GM21576 (cell line): ENCODE measurements around the gene CATSPERZ.
A peak's percentile ranks its signal among the peaks of the same experiment; 100 is the strongest.

Experiments
- ATAC-seq: cut with Tn5 transposase; IDR thresholded peaks from one replicate; pipeline ENCODE4 v1.9.1; 2021; ENCODE audit warnings: mild to moderate bottlenecking, moderate library complexity; ENCODE audit not compliant: unreplicated experiment

CATSPERZ gene, protein sequence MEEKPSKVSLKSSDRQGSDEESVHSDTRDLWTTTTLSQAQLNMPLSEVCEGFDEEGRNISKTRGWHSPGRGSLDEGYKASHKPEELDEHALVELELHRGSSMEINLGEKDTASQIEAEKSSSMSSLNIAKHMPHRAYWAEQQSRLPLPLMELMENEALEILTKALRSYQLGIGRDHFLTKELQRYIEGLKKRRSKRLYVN

DNA sequence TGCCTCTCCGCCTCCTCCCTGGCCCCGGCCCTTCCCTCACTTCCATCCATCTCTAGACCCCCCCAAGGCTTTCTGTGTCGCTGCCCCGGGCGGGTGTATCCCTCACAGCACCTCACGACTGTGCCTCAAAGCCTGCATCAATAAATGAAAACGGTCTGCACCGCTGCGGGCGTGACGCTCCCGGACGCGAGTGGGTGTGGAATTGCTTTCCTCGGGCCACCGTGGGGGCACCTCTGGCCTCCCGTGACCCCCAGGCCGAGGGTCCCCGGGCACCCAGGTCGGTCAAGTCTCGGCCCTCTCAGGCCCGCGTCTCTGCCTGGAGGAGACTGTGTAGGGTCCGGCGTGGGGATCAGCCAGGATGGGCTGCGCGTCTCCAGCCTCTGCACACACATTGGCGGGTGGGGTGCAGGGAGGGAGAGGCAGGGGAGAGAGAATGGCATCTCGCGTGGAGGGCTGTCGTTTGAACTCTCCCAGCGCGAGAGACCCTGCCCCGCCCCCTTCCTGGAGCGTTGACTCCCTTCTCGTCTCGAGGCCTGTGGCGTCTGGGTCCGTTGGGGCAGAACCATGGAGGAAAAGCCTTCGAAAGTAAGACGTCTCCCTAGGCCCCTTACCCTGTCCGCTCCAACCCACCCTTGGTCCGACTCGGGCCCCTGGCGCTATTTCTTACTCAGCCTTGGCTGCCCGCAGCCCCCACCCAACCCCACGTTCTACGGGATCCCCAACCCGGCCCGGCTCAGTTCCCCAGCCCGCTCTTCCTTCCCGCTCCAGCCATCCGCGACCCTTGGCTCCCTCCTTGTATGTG lies at the start of gene CATSPERZ:
Gene CATSPERZ, plus strand, starts transcription at position 512 of the 802 bp plus-strand sequence. Its CDS starts 53 bp downstream, at position 565.
- no peak for ATAC-seq

- no peak for ATAC-seq
These were observed 49.6 kb upstream of the CATSPERZ start for GRCh38 chr11:64250415-64251015.

DNA sequence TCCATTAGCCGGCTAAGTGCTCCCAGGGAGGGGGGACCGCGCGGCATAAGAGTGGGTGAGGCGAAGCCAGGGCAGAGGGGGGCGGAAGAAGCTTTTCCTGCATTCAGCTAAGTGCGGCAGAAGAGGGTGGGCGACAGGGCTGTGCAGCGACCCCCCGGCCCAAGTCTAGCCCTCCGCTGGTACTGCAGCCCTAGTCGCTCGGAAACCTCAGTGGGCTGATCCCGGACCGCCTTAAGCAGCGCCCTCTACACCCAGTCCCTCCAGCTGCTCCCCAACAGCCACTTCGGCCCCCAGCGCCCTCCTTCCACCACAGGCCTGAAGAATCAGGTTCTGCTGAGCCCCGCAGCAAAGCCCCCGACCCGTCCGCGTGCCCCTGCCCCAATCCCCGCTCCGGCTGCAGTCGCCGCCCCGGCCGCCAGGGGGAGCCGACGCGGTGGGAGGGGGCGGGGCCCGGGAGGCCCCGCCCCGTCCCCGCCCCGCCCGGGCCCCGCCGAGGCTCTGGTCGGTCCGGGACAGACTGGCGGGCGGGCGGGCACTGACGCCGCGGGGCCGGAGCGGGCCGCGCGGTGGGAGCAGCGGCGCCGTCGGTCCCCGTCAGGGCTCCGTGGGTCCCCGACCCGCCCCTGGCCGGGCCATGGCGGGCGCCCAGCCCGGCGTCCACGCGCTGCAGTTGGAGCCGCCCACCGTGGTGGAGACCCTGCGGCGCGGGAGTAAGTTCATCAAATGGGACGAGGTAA lies 49.0 kb upstream of the CATSPERZ start, which contains the start of gene PLCB3:
Gene PLCB3, plus strand, starts transcription at position 515 of the 737 bp plus-strand sequence. Its CDS starts 120 bp downstream, at position 635.
- ATAC-seq: peak; percentile 41

- no peak for ATAC-seq
These were observed 48.5 kb upstream of the CATSPERZ start for GRCh38 chr11:64251753-64252002.

DNA sequence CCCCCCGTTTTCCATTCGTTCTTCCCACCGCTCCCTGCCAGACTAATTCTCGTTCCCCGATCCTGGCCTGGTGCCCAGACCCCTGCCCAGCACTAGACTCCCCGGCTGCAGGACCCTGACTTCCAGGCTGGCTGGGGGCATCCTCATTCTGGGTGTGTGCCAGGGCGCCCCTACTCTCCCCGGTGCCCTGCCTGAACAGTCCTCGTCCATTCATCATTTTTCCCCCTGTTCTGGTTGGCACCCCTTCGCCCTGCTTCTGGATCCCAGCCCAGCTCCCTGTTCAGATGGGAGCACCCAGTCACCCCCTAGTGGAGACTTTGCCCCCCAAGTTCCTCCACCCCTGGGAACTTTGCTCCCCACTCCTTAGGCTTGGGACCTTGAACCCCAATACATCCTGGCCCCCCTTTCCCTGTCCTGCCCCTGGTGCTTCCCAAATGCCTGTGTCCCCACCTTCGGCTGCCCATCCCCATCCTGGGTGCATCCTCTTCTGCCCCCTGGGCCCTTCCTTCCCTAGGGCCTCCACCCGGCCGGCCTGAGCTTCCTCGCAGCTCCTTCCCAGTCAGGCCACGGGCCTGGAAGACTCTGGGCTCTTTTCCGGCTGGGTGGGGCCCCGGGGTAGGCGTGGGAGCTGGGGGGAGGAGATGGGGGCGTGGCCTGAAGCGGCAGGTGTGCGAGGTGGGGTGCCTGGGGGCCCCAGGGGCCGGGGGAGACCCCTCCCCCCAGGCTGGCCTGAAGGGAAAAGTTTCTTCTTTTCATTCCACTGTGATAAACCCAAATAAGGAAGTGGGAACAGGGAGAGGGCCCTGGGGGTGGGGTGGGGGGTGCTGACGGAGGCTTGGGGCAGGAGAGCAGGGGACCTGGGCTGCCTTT lies 47.9 kb upstream of the CATSPERZ start:
- no peak for ATAC-seq

DNA sequence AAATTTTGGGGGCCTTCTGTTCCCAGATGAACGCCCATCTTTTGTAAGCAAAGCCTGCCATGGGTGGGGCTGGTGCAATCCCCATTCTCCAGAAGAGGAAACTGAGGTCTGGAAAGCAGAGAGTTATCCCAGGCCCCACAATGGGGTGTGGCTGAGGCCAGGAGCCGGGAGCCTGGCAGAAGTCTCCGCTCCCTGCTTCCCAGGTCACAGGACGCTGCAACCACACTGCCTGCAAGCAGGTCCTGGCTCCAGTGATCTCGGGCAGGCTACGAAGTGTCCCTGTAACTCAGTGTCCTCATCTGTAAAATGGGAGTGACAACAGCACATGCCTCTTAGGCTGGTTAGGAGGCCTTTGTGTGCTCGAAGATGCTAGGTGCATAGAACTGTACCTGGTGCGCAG lies 47.1 kb upstream of the CATSPERZ start:
- ATAC-seq: no peak

DNA sequence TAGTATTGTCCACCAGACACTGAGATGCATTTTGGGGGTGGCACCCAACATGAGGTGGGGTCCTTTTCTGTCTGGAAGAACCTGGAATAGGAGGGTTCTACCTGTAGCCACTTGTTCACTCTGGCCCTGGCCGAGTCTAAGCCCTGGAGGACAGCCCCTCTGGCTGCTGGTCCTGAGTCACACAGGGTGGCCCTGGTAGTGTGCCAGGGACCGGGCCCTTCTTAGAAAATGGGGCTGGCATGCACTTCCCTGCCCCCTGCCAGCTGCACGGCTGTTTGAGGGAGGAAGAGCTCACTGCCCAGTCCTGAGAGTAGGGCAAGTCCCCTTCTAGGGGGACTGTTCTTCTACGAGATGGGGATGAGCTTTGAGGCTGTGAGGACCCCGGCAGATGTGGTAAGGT lies 46.7 kb upstream of the CATSPERZ start:
- no peak for ATAC-seq

DNA sequence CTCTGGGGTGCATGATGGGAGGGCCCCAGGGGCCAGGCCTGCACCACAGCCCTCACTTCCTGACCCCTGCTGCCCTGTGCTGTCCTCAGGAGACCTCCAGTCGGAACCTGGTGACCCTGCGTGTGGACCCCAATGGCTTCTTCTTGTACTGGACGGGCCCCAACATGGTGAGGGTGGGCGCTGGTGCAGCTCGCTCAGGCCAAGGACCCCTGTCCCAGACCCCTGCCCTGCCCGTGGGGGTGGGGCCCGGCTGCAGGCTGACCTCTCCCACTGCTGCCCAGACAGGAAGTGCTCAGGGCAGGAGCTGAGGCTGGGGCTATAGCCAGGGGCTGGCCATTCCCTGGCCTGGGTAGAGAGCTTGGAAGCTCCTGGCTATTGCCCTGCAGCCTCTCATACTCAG lies 45.8 kb upstream of the CATSPERZ start:
- ATAC-seq: no peak

DNA sequence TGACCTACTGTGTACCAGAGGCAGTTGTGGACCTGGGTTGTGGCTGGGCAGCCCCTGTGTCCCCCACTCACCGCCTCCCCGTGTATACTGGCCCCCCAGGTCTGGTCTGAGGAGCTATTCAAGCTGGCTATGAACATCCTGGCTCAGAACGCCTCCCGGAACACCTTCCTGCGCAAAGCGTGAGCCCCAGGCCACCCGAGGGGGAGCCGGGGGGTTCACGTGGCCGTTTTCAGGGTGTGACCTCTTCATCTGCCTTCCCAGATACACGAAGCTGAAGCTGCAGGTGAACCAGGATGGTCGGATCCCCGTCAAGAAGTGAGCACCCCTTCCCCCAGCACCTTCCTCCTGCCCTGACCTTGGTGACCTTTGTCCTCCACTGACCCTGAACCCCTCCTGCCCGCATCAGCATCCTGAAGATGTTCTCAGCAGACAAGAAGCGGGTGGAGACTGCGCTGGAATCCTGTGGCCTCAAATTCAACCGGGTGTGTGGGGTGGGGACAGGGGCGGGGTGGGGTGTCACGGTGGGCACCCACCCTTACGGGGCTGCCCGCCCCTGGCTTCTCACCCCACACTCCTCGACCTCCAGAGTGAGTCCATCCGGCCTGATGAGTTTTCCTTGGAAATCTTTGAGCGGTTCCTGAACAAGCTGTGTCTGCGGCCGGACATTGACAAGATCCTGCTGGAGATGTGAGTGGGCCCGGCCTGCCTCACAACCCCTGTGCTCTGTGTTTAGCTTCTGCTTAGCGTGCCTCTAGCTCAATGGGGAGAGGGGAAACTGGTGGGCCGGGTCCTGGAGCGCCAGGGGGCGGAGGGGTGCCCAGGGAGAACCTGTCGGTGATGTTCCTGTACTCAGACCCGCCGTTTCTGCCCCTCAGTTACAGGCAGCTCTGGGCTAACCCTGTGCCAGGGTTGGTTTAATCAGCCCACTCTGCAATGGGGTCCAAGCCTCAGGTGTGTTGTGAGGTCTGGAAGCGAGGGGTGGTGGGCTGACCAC lies 44.7 kb upstream of the CATSPERZ start:
- ATAC-seq: no peak

DNA sequence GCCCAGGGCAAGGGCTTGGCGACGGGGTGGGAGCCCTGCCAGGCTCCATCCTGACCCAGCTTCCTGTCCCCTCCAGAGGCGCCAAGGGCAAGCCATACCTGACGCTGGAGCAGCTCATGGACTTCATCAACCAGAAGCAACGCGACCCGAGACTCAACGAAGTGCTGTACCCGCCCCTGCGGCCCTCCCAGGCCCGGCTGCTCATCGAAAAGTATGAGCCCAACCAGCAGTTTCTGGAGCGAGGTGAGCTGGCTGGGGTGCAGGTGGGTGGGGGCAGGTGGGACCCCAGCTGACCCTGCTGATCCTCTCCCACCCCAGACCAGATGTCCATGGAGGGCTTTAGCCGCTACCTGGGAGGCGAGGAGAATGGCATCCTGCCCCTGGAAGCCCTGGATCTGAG lies 43.9 kb upstream of the CATSPERZ start:
- no peak for ATAC-seq

- no peak for ATAC-seq
These were observed 41.8 kb upstream of the CATSPERZ start for GRCh38 chr11:64258356-64258755.

DNA sequence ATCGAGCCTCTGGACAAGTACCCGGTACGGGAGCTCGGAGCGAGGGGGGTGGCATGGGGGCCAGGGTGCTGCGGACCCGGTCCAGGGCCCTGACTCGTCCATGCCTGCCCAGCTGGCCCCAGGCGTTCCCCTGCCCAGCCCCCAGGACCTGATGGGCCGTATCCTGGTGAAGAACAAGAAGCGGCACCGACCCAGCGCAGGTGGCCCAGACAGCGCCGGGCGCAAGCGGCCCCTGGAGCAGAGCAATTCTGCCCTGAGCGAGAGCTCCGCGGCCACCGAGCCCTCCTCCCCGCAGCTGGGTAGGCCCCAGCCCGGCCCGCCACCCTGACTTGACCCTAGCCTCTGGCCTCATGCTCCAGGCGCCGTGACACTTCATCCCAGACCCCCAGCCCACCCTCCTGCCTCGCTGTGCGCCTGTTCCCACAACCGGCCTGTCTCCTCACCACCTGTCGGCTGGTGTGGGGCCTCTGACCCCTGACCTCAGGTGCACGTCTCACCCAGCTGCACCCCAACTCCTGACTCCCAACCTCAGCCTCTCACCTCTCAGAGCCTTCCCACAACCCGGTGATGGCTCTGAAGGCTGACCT lies 41.1 kb upstream of the CATSPERZ start:
- no peak for ATAC-seq

DNA sequence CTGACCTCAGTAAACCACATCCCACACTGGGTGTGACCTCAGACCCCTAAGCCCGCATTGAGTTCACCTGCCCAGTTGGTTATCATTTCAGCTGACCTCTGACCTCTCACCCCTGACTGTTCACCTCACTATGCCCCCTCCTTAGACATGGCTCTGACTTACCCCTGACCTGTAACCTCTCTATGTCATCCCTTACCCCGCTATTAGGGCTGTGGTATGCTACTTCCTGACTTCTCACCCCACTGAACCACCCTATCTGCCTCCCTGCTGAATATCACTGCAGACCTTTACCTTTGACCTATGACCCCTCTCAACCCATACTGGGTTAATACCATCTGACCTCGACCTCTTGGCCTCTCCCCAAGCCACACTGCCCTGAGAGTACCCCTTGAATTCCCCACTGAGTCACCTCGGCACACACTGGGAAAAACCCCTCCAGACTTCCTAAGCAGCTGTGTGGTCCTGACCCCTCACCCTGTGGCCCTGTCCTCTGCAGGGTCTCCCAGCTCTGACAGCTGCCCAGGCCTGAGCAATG lies 40.6 kb upstream of the CATSPERZ start:
- no peak for ATAC-seq

GRCh38 chr11:64260147-64260708 lies 39.9 kb upstream of the CATSPERZ start:
- ATAC-seq: no peak

- no peak for ATAC-seq
These were observed 38.5 kb upstream of the CATSPERZ start for GRCh38 chr11:64261556-64262080.

GRCh38 chr11:64262271-64263002 lies 37.7 kb upstream of the CATSPERZ start:
- ATAC-seq: no peak
